Kidney capillary endothelial cell (primary cell): ENCODE results near the gene KRTAP5-11.
"Not testable (repeated sequence)": the region's sequence is repeated elsewhere in the genome, so short reads cannot be mapped to it uniquely, and the experiment has no call there.

Source experiments
- DNase-seq: peaks from one replicate; pipeline ENCODE4 v3.0.0-alpha.2; 2018; ENCODE audit warnings: low spot score

The KRTAP5-11 gene

GRCh38 chr11:71580057-71581003, 2.3 kb downstream of the KRTAP5-11 start:
- DNase-seq: peak; percentile 77

GRCh38 chr11:71579513-71579912, 3.2 kb downstream of the KRTAP5-11 start:
- not testable (repeated sequence) for DNase-seq

- no peak for DNase-seq
Observed at GRCh38 chr11:71577469-71578004, 5.1 kb downstream of the KRTAP5-11 start.

GRCh38 chr11:71576688-71577465, 5.8 kb downstream of the KRTAP5-11 start:
- DNase-seq: not testable (repeated sequence)

GRCh38 chr11:71575723-71576424, 6.8 kb downstream of the KRTAP5-11 start:
- DNase-seq: no peak

- DNase-seq: no peak
Observed at GRCh38 chr11:71574418-71574817, 8.3 kb downstream of the KRTAP5-11 start.

- DNase-seq: no peak
Observed at GRCh38 chr11:71572811-71573210, 9.9 kb downstream of the KRTAP5-11 start.

- DNase-seq: not testable (repeated sequence)
Observed at GRCh38 chr11:71571101-71571850, 11.4 kb downstream of the KRTAP5-11 start.

- DNase-seq: no peak
Observed at GRCh38 chr11:71568704-71569349, 13.8 kb downstream of the KRTAP5-11 start.

GRCh38 chr11:71567633-71568032, 15.0 kb downstream of the KRTAP5-11 start:
- DNase-seq: not testable (repeated sequence)

- peak; percentile 17 for DNase-seq
Observed at GRCh38 chr11:71566626-71567599, 15.8 kb downstream of the KRTAP5-11 start.

- DNase-seq: peak; percentile 36
Observed at GRCh38 chr11:71566081-71566620, 16.5 kb downstream of the KRTAP5-11 start.

GRCh38 chr11:71565263-71565662, 17.4 kb downstream of the KRTAP5-11 start, which contains the start of gene KRTAP5-10:
KRTAP5-10 (plus strand) TSS chr11:71565563; CDS start chr11:71565588, 25 bp downstream.
- no peak for DNase-seq

- no peak for DNase-seq
Observed at GRCh38 chr11:71564430-71564829, 18.2 kb downstream of the KRTAP5-11 start.

- peak; percentile 44 for DNase-seq
Observed at GRCh38 chr11:71563406-71563805, 19.3 kb downstream of the KRTAP5-11 start.

GRCh38 chr11:71562120-71562519, 20.6 kb downstream of the KRTAP5-11 start:
- no peak for DNase-seq

- no peak for DNase-seq
Observed at GRCh38 chr11:71558996-71559395, 23.7 kb downstream of the KRTAP5-11 start.

- DNase-seq: no peak
Observed at GRCh38 chr11:71557257-71557656, 25.4 kb downstream of the KRTAP5-11 start.

- no peak for DNase-seq
Observed at GRCh38 chr11:71556018-71556417, 26.7 kb downstream of the KRTAP5-11 start.
